WTC11 (cell line): ENCODE measurements around the gene TGM2.

Experiments used
- ATF2 ChIP-seq: sonication (generic); formaldehyde crosslinking; IDR thresholded peaks from 2 replicates; pipeline ENCODE4 v1.8.1; 2022; ENCODE audit warnings: low read depth, missing genetic modification reagents, borderline replicate concordance
- CTCF ChIP-seq: fragments of 200-600 bp; IDR thresholded peaks from 2 replicates; pipeline ENCODE4 v1.8.0; 2022; ENCODE audit warnings: antibody characterized with exemption
- E2F1 ChIP-seq: sonication (generic); formaldehyde crosslinking; IDR thresholded peaks from 2 replicates; pipeline ENCODE4 v1.8.0; 2022; ENCODE audit warnings: mild to moderate bottlenecking, missing genetic modification reagents
- MAX ChIP-seq: sonication (generic); formaldehyde crosslinking; IDR thresholded peaks from 2 replicates; pipeline ENCODE4 v1.8.0; 2022; ENCODE audit warnings: mild to moderate bottlenecking, missing genetic modification reagents
- MLX ChIP-seq: sonication (generic); formaldehyde crosslinking; IDR thresholded peaks from 2 replicates; pipeline ENCODE4 v1.8.1; 2023; ENCODE audit warnings: mild to moderate bottlenecking, missing genetic modification reagents, moderate library complexity
- MXD4 ChIP-seq: fragments of 250-450 bp; sonication (Bioruptor Pico); IDR thresholded peaks from 2 replicates; pipeline ENCODE4 v1.8.0; 2021; ENCODE audit warnings: mild to moderate bottlenecking, moderate library complexity, borderline replicate concordance
- SMAD4 ChIP-seq: sonication (generic); formaldehyde crosslinking; IDR thresholded peaks from 2 replicates; pipeline ENCODE4 v1.8.0; 2022; ENCODE audit warnings: mild to moderate bottlenecking, missing genetic modification reagents
- SP1 ChIP-seq: sonication (generic); formaldehyde crosslinking; conservative IDR thresholded peaks from 2 replicates; pipeline ENCODE4 v1.8.1; 2022; ENCODE audit warnings: missing genetic modification reagents
- ZNF512 ChIP-seq: sonication (generic); formaldehyde crosslinking; IDR thresholded peaks from 2 replicates; pipeline ENCODE4 v1.8.1; 2022; ENCODE audit warnings: missing genetic modification reagents, borderline replicate concordance

- TF ChIP-seq ZNF512 (CRISPR knock-in tag) (no peak), MAX (CRISPR knock-in tag) (no peak), MXD4 (CRISPR knock-in tag) (no peak), SP1 (CRISPR knock-in tag) (no peak), CTCF (no peak), MLX (CRISPR knock-in tag) (no peak), SMAD4 (CRISPR knock-in tag) (no peak), E2F1 (no peak), ATF2 (CRISPR knock-in tag) (no peak)
These were observed 1.7 kb upstream of the TGM2 start for GRCh38 chr20:38166703-38167233.
